RPMI8226 (cell line): ENCODE data around the gene TYROBP.
"Not testable (repeated sequence)": the region's sequence is repeated elsewhere in the genome, so short reads cannot be mapped to it uniquely, and the experiment has no call there.

Experiments
- DNase-seq: peaks from one replicate; pipeline ENCODE4 v3.0.0-alpha.2; 2015

The TYROBP gene

GRCh38 chr19:35908010-35908441, at the start of gene TYROBP:
TYROBP (minus strand) TSS chr19:35908295; CDS start chr19:35908228, 67 bp downstream.
- no peak for DNase-seq

GRCh38 chr19:35957411-35957810, 49.3 kb upstream of the TYROBP start:
- not testable (repeated sequence) for DNase-seq

DNA sequence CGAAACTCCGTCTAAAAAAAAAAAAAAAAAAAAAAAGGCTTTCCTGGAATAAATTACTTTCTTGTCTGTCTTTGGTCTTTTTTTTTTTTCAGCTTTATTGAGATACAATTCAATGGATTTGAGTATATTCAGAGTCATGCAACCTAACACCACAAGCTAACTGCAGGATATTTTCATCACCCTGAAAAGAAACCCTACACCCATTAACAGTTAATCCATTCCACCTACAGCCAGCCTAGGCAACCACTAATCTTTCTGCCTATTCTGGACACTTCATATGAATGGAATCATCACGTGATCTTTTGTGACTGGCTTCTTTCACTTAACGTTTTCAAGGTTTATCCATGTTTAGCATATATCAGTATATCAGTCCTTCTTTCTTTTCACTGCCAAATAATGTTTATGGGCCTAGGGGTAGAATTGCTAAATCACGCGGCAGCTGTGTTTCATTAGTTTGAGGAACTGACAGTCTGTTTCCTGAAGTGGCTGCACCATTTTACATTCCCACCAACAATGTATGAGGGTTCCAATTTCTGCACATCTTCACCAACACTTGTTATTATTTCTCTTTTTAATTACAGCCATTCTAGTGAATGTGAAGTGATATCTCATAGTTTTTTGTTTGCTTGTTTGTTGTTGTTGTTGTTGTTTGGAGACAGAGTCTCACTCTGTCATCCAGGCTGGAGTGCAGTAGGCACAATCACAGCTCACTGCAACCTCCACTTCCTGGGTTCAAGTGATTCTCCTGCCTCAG, 48.0 kb upstream of the TYROBP start:
- no peak for DNase-seq

- DNase-seq = no peak
Measured at GRCh38 chr19:35949131-35949530, 41.0 kb upstream of the TYROBP start.

GRCh38 chr19:35946203-35946602, 38.1 kb upstream of the TYROBP start:
- no peak for DNase-seq

DNA sequence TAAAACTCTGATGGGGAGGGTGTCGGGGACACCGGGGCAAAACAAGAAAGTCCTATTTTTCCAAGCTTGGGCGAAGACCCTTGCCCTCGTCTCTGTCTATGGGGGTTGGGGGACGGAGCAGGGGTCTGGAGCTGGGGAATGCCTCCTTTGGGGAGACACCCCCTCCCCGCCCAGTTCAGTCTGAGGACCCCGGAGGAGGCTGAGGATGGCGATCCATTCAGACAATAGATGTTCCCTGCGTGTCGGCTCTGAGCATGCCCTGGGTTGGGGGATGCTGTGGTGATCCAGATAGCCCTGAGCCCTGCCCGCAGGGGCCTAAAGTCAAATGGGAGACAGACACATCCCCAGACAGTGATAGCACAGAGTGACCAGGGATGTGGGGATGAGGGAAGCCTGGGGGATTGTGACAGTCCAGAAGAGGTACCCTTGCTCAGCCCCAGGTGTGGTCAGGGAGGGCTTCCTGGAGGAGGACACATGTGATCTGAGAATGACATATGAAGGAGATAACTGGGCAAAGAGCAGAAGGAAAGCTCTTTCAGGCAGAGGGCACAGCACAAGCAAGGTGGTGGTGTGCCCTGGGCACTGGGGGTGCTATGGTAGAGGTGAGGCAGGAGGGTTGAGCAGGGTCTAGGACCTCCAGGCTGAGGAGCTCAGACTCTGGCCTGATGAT, 37.2 kb upstream of the TYROBP start:
- no peak for DNase-seq

GRCh38 chr19:35944556-35944955, 36.5 kb upstream of the TYROBP start:
- no peak for DNase-seq

DNA sequence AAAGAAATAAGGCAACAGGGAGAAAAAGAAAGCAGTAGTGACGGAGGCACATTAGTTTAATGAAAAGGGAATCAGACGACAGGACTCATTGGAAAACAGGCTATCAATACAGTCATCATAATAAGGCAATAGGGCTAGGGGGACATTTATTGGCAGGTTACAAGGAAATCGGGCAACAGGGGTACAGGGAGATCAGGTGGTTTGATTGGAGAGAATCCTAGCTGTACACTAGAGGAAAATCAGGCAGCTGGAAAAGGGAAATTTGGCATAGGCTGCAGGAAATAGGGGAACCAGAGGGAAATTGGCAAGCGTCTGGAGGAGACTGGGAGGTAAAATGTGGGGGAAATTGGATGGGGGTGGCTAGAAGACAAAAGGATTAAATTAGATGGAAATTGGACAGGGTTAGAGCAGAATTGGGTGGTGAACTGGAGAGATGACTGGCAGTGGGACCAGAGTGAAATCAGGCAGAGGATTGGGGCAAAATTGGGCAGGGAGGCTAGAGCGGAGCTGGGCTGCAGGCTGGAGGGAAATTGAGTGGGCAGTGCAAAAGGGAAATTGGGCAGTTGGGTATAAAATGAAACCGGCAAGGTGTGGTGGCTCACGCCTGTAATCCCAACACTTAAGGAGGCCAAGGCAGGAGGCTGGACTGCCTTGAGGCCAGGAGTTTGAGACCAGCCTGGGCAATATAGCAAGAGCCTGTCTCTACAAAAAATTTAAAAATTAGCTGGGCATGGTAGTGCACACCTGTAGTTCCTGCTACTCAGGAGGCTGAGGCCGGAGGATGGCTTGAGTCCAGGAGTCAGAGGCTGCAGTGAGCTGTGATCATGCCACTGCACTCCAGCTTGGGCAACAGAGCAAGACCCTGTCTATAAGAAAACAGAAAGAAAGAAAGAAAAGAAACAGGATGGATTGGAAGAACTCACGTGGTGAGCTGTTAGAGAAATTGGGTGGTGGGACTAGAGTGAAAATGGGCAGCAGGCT, 35.5 kb upstream of the TYROBP start:
- no peak for DNase-seq

DNA sequence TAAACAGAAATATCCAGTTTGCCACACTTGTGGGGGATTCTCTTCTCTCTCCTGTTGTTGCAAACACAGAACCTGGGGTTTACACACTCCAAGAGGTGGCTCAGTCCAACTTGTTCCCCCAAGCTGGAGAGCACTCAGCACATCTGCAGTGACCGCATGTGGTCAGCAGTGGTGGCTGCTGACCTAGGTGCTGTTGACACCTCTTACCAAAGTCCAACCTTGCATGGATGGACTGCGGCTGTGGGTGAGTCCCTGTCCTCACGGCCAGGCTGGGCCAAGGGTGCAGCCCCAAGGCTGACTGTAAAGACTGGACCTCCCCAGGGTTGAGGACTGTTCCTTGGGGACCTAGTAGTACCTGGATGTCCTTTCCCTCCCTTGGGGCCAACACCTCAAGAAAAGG, 34.1 kb upstream of the TYROBP start:
- no peak for DNase-seq

- DNase-seq = no peak
Measured at GRCh38 chr19:35940839-35941238, 32.7 kb upstream of the TYROBP start.

GRCh38 chr19:35940078-35940775, 32.1 kb upstream of the TYROBP start:
- DNase-seq = no peak

- DNase-seq = no peak
Measured at GRCh38 chr19:35939307-35940077, 31.4 kb upstream of the TYROBP start.

DNA sequence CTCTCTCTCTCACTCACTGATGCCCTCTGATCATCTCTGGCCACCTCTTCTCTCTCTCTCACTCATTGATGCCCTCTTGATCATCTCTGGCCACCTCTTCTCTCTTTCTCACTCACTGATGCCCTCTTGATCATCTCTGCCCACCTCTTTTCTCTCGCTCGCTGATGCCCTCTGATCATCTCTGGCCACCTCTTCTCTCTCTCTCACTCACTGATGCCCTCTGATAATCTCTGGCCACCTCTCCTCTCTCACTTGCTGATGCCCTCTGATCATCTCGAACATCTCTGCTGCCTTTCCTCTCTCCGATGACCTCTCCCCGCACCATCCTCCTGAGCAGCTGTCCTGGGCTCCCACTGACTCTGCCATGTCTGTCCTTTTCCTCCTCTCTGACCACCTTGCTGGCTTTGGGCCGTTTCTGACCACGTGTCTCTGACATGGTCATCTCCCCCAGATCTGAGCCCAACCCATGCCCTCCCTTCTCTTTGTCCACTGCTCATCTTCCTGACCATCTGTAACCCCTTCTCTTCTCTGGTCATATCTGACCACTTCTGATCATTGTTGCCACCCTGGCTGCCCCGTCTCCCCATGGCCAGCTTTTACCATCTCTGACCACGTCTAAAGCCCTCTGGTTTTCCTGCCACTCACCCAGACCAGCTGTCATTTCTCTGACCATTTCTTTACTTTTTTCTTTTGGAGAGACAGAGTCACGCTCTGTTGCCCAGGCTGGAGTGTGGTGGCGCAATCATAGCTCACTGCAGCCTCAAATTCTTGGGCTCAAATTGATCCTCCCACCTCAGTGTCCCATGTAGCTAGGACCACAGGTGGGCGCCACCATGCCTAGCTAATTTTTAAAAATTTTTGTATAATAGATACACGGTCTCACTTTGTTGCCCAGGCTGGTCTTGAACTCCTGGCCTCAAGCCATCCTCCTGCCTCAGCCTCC, 30.5 kb upstream of the TYROBP start:
- DNase-seq = no peak

- DNase-seq = no peak
Measured at GRCh38 chr19:35937345-35938281, 29.5 kb upstream of the TYROBP start.

DNA sequence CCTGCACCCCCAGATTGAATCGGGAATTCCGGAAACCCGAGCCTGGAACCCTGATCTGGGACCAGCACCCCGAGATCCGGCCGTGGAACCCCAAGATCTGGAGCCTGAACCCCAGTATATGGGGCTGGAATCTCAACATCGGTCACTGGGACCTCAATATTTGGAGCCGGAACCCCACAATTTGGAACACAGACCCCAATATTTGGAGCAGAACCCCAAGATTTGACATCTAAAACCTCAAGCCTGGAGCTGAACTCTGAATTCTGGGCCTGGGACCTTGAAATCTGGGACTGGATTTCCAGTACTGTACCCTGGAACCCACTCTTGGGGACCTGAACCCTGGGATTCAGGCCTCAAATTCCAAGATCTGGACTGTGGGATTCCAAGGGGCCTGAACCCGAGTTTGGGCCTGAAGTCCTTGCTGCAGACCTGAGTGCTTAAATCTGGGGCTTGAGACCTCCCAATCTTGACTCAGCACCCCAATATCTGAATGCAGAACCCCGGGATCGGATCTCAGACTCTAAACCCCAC, 28.7 kb upstream of the TYROBP start:
- no peak for DNase-seq

GRCh38 chr19:35935911-35936737, 28.0 kb upstream of the TYROBP start, which contains the start of gene LRFN3:
LRFN3 (plus strand) TSS chr19:35936374; CDS start chr19:35939426, 3,052 bp downstream.
- DNase-seq = peak; percentile 26

GRCh38 chr19:35932291-35932936, 24.3 kb upstream of the TYROBP start:
- DNase-seq = no peak

DNA sequence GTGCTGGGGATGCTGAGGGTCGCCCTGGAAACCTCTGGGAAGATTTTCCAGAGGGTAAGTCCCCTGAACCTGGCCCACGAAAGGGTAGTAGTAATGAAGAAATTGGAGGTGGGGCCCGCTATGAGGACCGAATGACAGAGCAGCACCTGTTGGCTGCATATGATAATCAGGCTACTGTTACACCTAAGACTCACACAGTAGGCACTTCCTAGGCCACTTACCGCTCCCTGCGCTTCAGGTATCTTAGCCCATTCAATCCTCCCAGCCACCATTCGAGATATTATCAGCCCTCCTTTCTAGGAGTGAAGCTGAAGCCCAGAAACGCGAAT, 23.7 kb upstream of the TYROBP start:
- DNase-seq = no peak
